ENCODE results near the gene TBCE. TPM values are rescaled to one million over a fixed set of nuclear protein-coding genes. Genes with fewer than 3 reads are reported as not detected.
A peak's percentile ranks its signal among the peaks of the same experiment; 100 is the strongest.

The TBCE gene
- total and polyA plus RNA-seq, 9 of the 15 experiments (the other 6 are each of a cell fraction or from before 2014, with no cell fraction given), result 52.6 to 92.1 (median 82.1) TPM

DNA sequence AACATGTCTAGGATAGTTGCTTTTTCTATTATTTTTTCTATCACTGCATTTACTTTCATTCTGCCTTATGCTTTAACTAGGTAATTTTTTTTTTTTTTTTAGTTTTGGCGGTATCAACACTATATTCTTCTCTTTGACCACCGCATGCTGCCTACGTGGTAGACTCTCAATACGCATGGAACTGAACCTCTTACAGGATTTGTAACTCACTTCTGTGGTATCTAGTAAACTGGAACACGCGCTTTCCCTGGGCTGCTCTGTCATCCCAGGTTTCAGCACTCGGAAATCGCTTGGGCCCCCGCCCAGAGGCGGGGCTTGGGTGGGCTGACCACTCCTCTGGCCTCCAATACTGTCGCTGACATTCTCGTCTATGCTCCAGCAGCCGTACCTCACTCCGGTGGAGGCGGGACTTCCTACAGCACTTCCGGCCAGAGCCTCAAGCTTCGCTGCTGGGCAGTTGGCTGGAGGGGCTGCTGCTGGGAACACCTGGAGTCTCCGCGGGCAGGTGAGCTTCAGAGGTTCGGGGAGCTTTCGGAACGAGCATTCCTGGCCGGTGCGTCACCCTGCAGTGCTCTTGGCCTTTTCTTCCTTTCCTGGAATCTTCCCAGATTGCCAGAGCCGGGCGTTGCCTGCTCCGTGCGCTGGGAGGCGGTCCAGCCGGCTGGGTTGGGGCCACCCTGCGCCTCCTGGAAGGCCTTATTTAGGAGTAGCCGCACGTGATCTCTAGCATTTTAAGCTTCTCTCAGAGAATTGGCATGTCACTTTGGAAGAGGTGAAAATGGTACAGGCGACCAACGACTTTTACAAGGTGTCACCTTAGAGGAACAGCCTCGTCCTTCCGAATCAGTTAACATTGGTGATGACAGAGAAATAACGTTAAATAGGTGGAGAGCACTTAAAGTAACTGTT, at the start of gene TBCE (continued):
- TF ChIP-seq SMARCA4 (IDR thresholded peaks at IDR 0.05) (peak; percentile 70; the same call in 1 of the 2 replicates), NR4A1 (CRISPR knock-in tag; IDR thresholded peaks at IDR 0.05) (peak; percentile 27; the same call in 1 of the 2 replicates), NR4A1 (tag; IDR thresholded peaks at IDR 0.05) (0 out of 2 replicates have a peak, but pooled peaks have one; percentile 46), SP1 (CRISPR knock-in tag; IDR thresholded peaks at IDR 0.05) (no peak; the same call in 1 of the 2 replicates), RCOR1 (IDR thresholded peaks at IDR 0.05; ENCODE audit: borderline replicate concordance in 1 of 2, low read depth in 2 of 2, low read length in 2 of 2) (peak; percentile 58 to 59; a peak in 1 of 4 replicates), ZNF764 (CRISPR knock-in tag; IDR thresholded peaks at IDR 0.05; ENCODE audit: low read depth) (no peak), ILK (tag; IDR thresholded peaks at IDR 0.05; ENCODE audit: borderline replicate concordance, low read depth) (no peak), KLF13 (tag; IDR thresholded peaks at IDR 0.05; ENCODE audit: borderline replicate concordance, low read depth) (no peak), SMAD1 (IDR thresholded peaks at IDR 0.05; ENCODE audit: low read depth, low read length, partially characterized antibody) (peak; percentile 69), SRSF7 (optimal IDR thresholded peaks at IDR 0.05; ENCODE audit: low read depth, low read length) (no peak), ZNF24 (IDR thresholded peaks at IDR 0.05) (no peak), FOXJ3 (CRISPR knock-in tag; IDR thresholded peaks at IDR 0.05) (no peak), ZNF785 (CRISPR knock-in tag; IDR thresholded peaks at IDR 0.05) (no peak), HNRNPK (IDR thresholded peaks at IDR 0.05; ENCODE audit: low read depth, low read length, poor library complexity, severe bottlenecking) (no peak), L3MBTL2 (IDR thresholded peaks at IDR 0.05) (peak; percentile 78), HMGN3 (IDR thresholded peaks at IDR 0.05; ENCODE audit: borderline replicate concordance, extremely low read depth, insufficient read length, low read depth, low read length) (peak; percentile 69), ZNF76 (CRISPR knock-in tag; IDR thresholded peaks at IDR 0.05; ENCODE audit: borderline replicate concordance) (no peak), CBX8 (IDR thresholded peaks at IDR 0.05; ENCODE audit: borderline replicate concordance, extremely low read depth, low read depth, low read length, poor library complexity, severe bottlenecking) (no peak), CBX3 (IDR thresholded peaks at IDR 0.05; ENCODE audit: borderline replicate concordance in 1 of 2, low read length in 2 of 2) (peak in 1 of 2 experiments; percentile 20; a peak in 1 of 3 replicates), DIDO1 (tag; IDR thresholded peaks at IDR 0.05; ENCODE audit: low read depth) (peak; percentile 80), POLR2AphosphoS2 (IDR thresholded peaks at IDR 0.05; ENCODE audit: low read length) (peak; percentile 93)
- TF ChIP-seq, protein P1, sequence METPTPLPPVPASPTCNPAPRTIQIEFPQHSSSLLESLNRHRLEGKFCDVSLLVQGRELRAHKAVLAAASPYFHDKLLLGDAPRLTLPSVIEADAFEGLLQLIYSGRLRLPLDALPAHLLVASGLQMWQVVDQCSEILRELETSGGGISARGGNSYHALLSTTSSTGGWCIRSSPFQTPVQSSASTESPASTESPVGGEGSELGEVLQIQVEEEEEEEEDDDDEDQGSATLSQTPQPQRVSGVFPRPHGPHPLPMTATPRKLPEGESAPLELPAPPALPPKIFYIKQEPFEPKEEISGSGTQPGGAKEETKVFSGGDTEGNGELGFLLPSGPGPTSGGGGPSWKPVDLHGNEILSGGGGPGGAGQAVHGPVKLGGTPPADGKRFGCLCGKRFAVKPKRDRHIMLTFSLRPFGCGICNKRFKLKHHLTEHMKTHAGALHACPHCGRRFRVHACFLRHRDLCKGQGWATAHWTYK (CRISPR knock-in tag; IDR thresholded peaks at IDR 0.05), result no peak
- TF ChIP-seq, protein P2, sequence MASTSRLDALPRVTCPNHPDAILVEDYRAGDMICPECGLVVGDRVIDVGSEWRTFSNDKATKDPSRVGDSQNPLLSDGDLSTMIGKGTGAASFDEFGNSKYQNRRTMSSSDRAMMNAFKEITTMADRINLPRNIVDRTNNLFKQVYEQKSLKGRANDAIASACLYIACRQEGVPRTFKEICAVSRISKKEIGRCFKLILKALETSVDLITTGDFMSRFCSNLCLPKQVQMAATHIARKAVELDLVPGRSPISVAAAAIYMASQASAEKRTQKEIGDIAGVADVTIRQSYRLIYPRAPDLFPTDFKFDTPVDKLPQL (IDR thresholded peaks at IDR 0.05; ENCODE audit: extremely low read depth, insufficient read length), result no peak
- TF ChIP-seq, protein P3, sequence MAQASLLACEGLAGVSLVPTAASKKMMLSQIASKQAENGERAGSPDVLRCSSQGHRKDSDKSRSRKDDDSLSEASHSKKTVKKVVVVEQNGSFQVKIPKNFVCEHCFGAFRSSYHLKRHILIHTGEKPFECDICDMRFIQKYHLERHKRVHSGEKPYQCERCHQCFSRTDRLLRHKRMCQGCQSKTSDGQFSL (CRISPR knock-in tag; IDR thresholded peaks at IDR 0.05), result 0 out of 2 replicates have a peak, but pooled peaks have one; percentile 32
- TF ChIP-seq, protein P3 (tag; IDR thresholded peaks at IDR 0.05), result no peak
